HEK293T (cell line): ENCODE data around the gene DYDC2.
A peak's percentile ranks its signal among the peaks of the same experiment; 100 is the strongest.

Experiments used
- CTCF ChIA-PET: fragments of 350-600 bp; formaldehyde crosslinking; extraction: SDS; loops from one replicate; lab custom pipeline; 2021; ENCODE audit warnings: antibody characterized with exemption, inconsistent platforms; lab: Yijun Ruan, JAX
- POLR2A ChIA-PET: fragments of 350-600 bp; formaldehyde crosslinking; extraction: SDS; loops from one replicate; lab custom pipeline; 2020; ENCODE audit warnings: antibody characterized with exemption, inconsistent platforms; lab: Yijun Ruan, JAX
- DNase-seq: peaks from one replicate; pipeline ENCODE4 v3.0.0; 2012; ENCODE audit warnings: mixed read lengths; ENCODE audit errors: extremely low spot score
- ARNT ChIP-seq: fragments of 450-650 bp; IDR thresholded peaks from 2 replicates; pipeline ENCODE4 v1.6.1; 2017; ENCODE audit warnings: mild to moderate bottlenecking
- BHLHE40 ChIP-seq: fragments of 450-650 bp; IDR thresholded peaks from 2 replicates; pipeline ENCODE4 v1.6.1; 2016; ENCODE audit warnings: mild to moderate bottlenecking, moderate library complexity, borderline replicate concordance
- CTBP1 ChIP-seq: fragments of 450-650 bp; IDR thresholded peaks from 2 replicates; pipeline ENCODE4 v1.6.1; 2016; ENCODE audit warnings: borderline replicate concordance
- FOXA1 ChIP-seq: fragments of 450-650 bp; IDR thresholded peaks from 2 replicates; pipeline ENCODE4 v1.6.1; 2016; ENCODE audit warnings: mild to moderate bottlenecking
- FOXK2 ChIP-seq: fragments of 450-650 bp; IDR thresholded peaks from 2 replicates; pipeline ENCODE4 v1.6.1; 2016; ENCODE audit warnings: mild to moderate bottlenecking
- FOXM1 ChIP-seq: fragments of 450-650 bp; IDR thresholded peaks from 2 replicates; pipeline ENCODE4 v1.6.1; 2017; ENCODE audit warnings: mild to moderate bottlenecking, borderline replicate concordance
- HDGF ChIP-seq: fragments of 450-650 bp; IDR thresholded peaks from 2 replicates; pipeline ENCODE4 v1.6.1; 2017; ENCODE audit warnings: antibody characterized with exemption, borderline replicate concordance
- L3MBTL2 ChIP-seq: fragments of 450-650 bp; conservative IDR thresholded peaks from 2 replicates; pipeline ENCODE4 v1.6.1; 2016; ENCODE audit warnings: mild to moderate bottlenecking
- LEF1 ChIP-seq: fragments of 450-650 bp; IDR thresholded peaks from 2 replicates; pipeline ENCODE4 v1.6.1; 2017; ENCODE audit warnings: mild to moderate bottlenecking, borderline replicate concordance
- NFRKB ChIP-seq: fragments of 450-650 bp; IDR thresholded peaks from 2 replicates; pipeline ENCODE4 v1.6.1; 2016; ENCODE audit warnings: mild to moderate bottlenecking, moderate library complexity
- SP1 ChIP-seq: fragments of 450-650 bp; IDR thresholded peaks from 2 replicates; pipeline ENCODE4 v1.6.1; 2017
- SUZ12 ChIP-seq: fragments of 450-650 bp; IDR thresholded peaks from 2 replicates; pipeline ENCODE4 v1.6.1; 2016; ENCODE audit warnings: mild to moderate bottlenecking
- TARDBP ChIP-seq: fragments of 450-650 bp; IDR thresholded peaks from 2 replicates; pipeline ENCODE4 v1.6.1; 2016
- ZNF384 ChIP-seq: fragments of 450-650 bp; IDR thresholded peaks from 2 replicates; pipeline ENCODE4 v1.6.1; 2016
- TF ChIP-seq, protein P1 (sequence below): fragments of 450-650 bp; IDR thresholded peaks from 2 replicates; pipeline ENCODE4 v1.6.1; 2016

The DYDC2 gene

DNA sequence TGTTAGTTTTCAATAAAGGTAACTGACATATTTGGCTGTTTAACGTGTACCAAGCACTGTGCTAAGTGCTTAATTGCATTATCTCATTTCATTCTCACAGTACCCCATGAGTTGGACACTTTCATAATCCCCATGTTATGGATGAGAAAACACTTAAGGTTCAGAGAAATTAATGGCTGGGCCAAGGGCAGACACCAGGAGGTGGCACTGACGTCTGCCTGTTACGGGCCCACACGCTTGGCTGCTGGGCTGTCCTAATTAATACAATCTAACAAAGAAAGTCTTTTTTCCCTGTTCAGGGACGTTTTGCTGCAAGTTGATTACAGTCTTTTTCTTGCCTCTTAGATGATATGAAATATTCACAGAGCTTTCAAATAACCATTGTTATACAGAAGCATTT is 16.1 kb downstream of the DYDC2 start:
- TF ChIP-seq SUZ12 = no peak
- no peak for TF ChIP-seq ZNF384
- no peak for TF ChIP-seq LEF1
- TF ChIP-seq TARDBP = no peak
- no peak for TF ChIP-seq SP1
- TF ChIP-seq CTBP1 = no peak
- no peak for TF ChIP-seq FOXM1
- TF ChIP-seq ARNT = no peak
- TF ChIP-seq FOXK2 = no peak
- TF ChIP-seq BHLHE40 = no peak
- no peak for TF ChIP-seq NFRKB
- TF ChIP-seq L3MBTL2 = no peak
- TF ChIP-seq, protein P1, sequence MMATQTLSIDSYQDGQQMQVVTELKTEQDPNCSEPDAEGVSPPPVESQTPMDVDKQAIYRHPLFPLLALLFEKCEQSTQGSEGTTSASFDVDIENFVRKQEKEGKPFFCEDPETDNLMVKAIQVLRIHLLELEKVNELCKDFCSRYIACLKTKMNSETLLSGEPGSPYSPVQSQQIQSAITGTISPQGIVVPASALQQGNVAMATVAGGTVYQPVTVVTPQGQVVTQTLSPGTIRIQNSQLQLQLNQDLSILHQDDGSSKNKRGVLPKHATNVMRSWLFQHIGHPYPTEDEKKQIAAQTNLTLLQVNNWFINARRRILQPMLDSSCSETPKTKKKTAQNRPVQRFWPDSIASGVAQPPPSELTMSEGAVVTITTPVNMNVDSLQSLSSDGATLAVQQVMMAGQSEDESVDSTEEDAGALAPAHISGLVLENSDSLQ = no peak
- CTCF ChIA-PET = interaction anchor here (1.2 kb wide), 1 partner anchor 33 kb away, joined by 3 read pairs; no protein-coding TSS in a partner anchor
- DNase-seq = no peak
- POLR2A ChIA-PET = no interaction called here

DNA sequence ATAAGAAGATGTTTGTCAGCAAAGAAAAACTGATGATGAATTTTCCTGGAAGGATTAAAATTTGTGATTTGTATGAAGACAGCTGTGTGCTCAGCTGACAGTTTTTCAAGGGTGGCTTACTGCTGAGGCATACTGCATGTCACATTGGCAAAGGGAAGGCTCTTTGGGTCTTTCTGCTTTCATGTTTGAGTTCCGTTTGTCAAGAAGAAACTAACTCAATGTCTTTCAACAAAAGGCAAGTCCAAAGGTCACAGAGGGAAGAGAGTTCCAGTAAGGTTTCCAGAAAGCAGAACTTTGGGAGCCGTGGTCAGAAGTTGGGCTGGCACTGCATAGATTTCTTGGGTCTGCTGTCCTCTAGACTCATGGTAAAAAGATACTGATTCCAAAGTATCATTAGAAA is 16.9 kb downstream of the DYDC2 start:
- TF ChIP-seq LEF1 (no peak), SUZ12 (no peak), HDGF (no peak), FOXK2 (no peak), BHLHE40 (no peak), ZNF384 (no peak), NFRKB (no peak), SP1 (no peak), CTBP1 (no peak)
- CTCF ChIA-PET = no interaction called here
- POLR2A ChIA-PET = no interaction called here
- no peak for DNase-seq

DNA sequence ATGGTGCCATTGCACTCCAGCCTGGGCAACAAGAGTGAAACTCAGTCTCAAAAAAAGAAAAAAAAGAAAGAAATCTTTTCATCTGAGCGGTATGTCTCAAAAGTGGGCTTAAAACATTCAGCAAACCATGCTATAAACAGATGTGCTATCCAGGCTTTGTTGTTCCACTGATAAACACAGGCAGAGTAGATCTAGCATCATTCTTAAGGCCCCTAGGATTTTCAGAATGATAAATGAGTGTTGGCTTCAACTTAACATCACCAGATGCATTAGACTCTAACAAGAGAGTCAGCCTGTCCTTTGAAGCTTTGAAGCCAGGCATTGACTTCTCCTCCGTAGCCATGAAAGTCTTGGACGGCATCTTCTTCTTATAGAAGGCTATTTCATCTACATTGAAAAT is 23.1 kb downstream of the DYDC2 start:
- ChIA-PET POLR2A (no interaction called here), CTCF (interaction anchor here (1.2 kb wide), 2 partner anchors 11 to 126 kb away, joined by 3 to 5 read pairs; no protein-coding TSS in a partner anchor)

DNA sequence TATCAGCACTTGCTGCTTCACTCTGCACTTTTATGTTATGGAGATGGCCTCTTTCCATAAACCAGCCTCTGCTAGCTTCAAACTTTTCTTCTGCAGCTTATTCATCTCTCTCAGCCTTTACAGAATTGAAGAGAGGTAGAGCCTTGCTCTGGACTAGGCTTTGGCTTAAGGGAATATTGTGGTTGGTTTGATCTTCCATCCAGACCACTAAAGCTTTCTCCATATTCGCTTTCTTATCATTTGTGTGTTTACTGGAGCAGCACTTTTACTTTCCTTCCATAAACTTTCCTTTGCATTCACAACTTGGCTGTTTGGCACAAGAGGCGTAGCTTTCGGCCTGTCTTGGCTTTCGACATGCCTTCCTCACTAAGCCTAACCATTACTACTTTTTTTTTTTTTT is 23.6 kb downstream of the DYDC2 start:
- ChIA-PET CTCF (interaction anchor here (1.2 kb wide), 2 partner anchors 11 to 125 kb away, joined by 3 to 5 read pairs; no protein-coding TSS in a partner anchor), POLR2A (no interaction called here)
- TF ChIP-seq FOXM1 = no peak
- TF ChIP-seq, protein P1 = no peak
- TF ChIP-seq TARDBP = no peak
- no peak for TF ChIP-seq ARNT
- no peak for DNase-seq

More for the DNA sequence above, 23.1 kb downstream of the DYDC2 start:
- no peak for DNase-seq
- TF ChIP-seq L3MBTL2 (no peak), TARDBP (no peak), LEF1 (no peak)

DNA sequence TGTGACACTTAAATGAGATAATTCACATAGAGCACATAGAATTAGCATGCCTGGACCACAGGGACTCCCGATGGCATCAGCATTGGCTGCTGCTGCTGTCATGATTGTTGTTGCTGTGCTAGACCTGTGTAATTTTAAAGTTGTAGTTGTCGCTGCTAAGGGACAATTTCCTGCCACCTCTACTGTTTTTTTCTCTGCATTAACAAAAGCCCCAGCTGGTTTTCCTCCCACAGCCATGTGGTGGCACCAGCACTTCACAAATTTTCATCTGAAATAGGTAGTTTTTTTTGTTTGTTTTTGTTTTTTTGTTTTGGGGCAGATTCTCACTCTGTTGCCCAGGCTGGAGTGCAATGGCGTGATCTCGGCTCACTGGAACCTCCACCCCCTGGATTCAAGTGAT is 26.4 kb downstream of the DYDC2 start:
- TF ChIP-seq ZNF384 (peak; percentile 91), FOXK2 (no peak)
- DNase-seq = peak; percentile 41
- POLR2A ChIA-PET = no interaction called here
- CTCF ChIA-PET = interaction anchor here (0.6 to 2.1 kb wide), 10 partner anchors 14 to 1547 kb away, joined by 3 to 12 read pairs (median 4); no protein-coding TSS in a partner anchor

DNA sequence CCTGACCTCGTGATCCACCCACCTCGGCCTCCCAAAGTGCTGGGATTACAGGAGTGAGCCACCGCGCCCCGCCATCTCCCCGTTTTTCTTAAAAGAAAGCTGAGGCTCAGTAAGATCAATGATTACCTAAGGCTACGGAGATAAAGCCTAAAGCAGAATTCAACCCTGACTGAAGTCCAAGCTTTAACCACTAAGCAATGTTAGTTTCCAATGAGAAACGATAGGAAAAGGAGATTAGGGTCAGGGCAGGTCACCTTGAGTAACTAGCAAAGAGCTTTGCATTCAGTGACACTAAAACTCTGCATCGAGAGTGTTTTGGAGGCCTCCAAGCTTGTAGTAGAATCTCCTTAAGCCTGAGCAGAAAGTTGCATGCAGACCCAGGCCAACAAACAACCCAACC is 34.2 kb downstream of the DYDC2 start:
- DNase-seq = no peak
- no peak for TF ChIP-seq CTBP1
- ChIA-PET CTCF (interaction anchor here (1.0 to 1.8 kb wide), 2 partner anchors 11 to 13 kb away, joined by 3 to 5 read pairs; no protein-coding TSS in a partner anchor), POLR2A (interaction anchor here (1.0 kb wide), 1 partner anchor 17 kb away, joined by 3 read pairs; the partner anchor contains the start of gene PRXL2A)

DNA sequence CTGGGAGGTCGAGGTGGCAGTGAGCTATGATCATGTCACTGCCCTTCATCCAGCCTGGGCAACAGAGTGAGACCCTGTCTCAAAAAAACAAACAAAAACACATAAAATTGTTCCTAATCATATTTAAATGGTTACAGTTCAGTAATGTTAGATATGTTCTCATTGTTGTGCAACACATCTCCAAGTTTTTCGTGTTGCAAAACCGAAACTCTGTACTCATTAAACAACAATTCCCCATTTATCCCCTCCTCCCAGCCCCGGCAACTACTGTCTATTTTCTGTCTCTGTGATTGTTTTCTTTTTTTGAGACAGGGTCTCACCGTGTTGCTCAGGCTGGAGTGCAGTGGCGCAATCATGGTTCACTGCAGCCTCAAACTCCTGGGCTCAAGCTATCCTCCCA is 35.7 kb downstream of the DYDC2 start:
- TF ChIP-seq FOXM1 = no peak
- TF ChIP-seq LEF1 = no peak
- TF ChIP-seq SUZ12 = no peak
- no peak for TF ChIP-seq ARNT
- TF ChIP-seq CTBP1 = no peak
- no peak for TF ChIP-seq FOXK2
- TF ChIP-seq NFRKB = no peak
- no peak for TF ChIP-seq L3MBTL2
- ChIA-PET CTCF (no interaction called here), POLR2A (interaction anchor here (1.1 kb wide), 1 partner anchor 16 kb away, joined by 4 read pairs; the partner anchor contains the start of gene PRXL2A)
- DNase-seq = no peak

DNA sequence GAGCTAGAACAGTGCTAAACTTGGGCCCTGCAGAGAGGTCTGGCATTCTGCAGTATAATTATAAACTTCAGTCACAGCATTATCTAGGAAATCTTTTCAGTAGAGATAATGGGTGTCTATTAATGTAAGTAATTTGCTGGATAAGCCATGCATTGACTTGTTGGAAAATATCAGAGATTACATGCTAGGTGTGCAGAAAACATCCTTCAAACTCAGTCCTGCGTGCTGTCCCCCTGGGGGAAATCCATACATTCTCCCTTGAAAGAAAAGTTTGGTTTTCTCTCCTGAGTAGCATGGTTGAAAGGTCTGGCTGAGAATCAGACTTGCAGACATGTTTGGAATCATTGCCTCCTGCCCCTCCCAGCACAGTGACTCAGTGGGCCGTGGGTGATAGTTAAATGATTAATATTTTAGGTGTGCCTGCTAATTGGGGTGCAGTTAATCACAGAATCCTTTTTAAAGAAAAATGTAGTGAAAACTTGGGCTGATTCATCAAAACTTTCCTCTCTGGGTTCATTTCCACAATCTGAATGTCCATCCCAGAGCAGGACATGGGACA is 37.9 kb downstream of the DYDC2 start:
- DNase-seq = no peak
- TF ChIP-seq HDGF = no peak
- no peak for TF ChIP-seq SUZ12
- TF ChIP-seq FOXM1 = no peak
- no peak for TF ChIP-seq L3MBTL2
- no peak for TF ChIP-seq SP1
- no peak for TF ChIP-seq LEF1
- no peak for TF ChIP-seq ZNF384
- no peak for TF ChIP-seq FOXA1
- TF ChIP-seq TARDBP = no peak
- TF ChIP-seq, protein P1 = no peak
- no peak for TF ChIP-seq NFRKB
- CTCF ChIA-PET = interaction anchor here (0.6 kb wide), 1 partner anchor 16 kb away, joined by 3 read pairs; no protein-coding TSS in a partner anchor
- POLR2A ChIA-PET = no interaction called here
